A172 (cell line): ENCODE measurements around the gene ACTR2. TPM values are rescaled to one million over a fixed set of nuclear protein-coding genes. Genes with fewer than 3 reads are reported as not detected.

Experiments
- DNase-seq: peaks from one replicate; pipeline ENCODE4 v3.0.0-alpha.2; 2015; ENCODE audit warnings: low spot score
- total RNA-seq: library from RNA; depleted of rRNA; stranded (reverse); fragments of >200 nt; shearing (Covaris generic); gene quantifications from 2 replicates; pipeline ENCODE4 v1.2.3, GENCODE V29; 2014

The ACTR2 gene
- total RNA-seq, 1 experiment from 2014 or later, result 103 TPM

DNA sequence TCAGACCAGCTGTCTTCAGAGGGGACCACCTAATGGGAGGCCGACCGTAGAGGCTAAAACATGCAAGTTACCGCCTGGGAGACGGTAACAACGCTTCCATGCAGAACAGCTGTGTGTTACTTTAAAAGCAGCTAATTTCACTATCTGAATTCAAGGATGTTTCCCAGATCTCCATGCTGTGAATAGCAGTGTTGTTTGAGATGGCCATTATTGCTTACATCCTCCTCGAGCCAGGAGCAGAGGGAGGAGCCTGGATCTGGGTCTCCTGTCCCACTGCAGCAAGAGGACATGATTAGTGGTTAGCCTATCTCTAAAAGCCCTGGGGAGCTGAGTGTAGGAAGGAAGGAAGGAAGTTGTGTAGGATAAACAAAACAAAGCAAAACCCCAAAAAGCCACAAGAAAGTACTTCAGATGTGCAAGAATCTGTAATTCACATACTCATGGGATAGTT, 50.9 kb downstream of the ACTR2 start:
- DNase-seq, result peak; percentile 50

GRCh38 chr2:65279756-65280155, 52.1 kb downstream of the ACTR2 start:
- DNase-seq, result no peak

- no peak for DNase-seq
Measured at GRCh38 chr2:65281627-65282351, 54.2 kb downstream of the ACTR2 start.

DNA sequence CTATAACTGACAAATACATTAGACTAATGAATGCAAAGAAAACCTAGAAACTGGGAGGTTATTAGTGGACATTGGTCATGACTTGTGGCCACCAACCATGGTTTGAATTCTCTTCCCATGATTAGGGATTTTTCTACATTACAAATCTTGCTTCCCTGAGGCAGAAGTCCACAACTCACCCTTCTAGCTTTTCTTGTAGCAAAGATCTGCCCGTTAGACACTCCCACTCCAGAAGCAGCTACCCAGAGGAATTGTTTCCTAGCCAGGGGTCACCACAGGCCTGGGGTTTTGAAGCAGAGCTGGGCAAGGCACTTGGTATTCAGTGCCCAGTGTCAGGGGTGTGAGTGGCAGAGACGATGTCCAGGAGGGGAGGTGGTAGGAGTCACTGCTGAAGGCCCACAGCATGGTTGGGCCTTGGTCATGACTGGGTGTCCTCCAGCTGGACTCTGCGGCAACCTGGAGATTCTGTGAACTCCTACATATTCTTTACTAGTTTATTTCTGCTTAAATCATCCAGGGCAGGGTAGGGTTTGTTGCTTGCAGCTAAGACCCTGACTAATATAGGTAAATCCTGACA, 54.9 kb downstream of the ACTR2 start:
- no peak for DNase-seq

GRCh38 chr2:65287364-65287763, 59.7 kb downstream of the ACTR2 start:
- no peak for DNase-seq

DNA sequence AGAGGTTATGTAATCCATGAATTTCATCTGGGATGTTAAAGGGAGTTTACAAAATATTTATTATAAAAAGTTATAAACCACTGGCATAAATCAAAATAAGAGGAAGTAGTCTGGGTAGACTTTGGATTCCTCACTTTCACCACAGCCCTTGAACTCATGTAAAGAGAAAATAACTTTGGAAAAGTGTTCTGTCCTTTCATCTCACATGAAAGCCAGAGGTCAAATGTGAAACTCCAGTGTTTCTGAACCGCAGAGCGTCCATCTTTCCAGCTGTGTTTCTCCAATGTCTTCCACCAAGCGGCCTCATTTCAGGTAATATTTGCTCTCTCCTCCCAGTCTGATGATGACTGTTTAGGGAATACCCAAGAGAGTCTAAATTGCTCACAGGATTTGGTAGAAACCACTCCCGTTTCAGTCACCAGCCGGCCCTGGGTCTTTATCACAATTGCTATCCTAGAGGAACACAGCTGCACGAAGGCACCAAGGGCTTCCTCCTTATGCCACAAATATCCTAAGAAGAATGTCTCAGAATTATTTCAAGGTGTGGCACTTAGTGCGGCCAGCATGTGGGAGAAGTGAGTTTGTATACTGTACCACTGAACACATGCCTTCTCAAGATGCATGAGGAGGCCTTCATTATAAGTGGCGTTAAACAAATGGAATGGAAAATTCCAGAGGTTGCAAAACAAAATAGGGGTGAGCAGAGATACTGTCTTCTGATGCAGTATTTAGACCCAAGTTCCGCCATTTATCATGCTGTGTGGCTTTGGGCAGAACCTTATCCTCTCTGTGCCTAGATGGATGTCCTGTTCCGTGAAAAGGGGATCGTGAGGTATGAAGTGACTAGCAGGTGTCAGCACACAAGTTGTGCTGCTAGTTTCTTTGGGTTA, 63.8 kb downstream of the ACTR2 start:
- peak; percentile 57 for DNase-seq

DNA sequence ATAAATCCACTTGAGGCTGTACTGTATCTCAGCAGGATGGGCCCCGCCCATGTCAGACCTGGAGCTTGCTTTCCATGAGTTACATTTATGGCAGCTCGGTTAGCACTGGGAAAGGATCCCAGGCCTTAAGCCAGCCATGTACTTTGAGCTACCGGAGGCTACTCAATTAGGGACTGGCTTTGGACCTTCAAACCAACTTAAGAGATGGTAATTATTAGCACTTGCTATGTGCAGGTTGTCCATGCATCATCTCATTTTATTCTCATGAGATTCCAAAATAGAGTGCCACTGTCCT, 64.4 kb downstream of the ACTR2 start:
- DNase-seq, result peak; percentile 46

DNA sequence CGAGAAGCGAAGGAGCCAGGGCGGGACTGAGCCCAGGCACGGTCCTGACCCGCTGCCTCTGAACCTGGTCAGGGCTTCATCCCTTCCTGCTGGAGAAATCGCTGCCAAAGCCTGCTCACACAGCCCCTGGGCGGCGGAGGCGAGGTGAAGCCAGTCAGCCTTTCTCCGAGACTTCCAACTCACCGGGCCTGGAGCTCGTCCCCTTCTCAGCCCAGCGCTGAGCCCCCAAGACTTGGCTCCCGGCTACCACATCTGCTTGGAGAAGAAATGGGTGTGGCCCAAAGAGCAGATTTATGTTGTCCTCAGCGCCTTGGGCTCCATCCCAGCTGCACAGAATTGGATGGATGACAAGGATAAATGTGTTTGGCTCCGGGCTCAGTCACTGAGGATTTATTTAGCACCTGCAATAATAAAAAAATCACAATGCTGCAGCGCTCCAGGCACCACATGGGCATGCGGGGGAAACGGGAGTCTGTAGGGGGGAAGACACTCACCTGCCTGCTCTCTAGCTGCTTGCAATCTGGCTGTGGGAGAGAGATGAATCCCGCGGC, 64.9 kb downstream of the ACTR2 start:
- DNase-seq, result peak; percentile 68

DNA sequence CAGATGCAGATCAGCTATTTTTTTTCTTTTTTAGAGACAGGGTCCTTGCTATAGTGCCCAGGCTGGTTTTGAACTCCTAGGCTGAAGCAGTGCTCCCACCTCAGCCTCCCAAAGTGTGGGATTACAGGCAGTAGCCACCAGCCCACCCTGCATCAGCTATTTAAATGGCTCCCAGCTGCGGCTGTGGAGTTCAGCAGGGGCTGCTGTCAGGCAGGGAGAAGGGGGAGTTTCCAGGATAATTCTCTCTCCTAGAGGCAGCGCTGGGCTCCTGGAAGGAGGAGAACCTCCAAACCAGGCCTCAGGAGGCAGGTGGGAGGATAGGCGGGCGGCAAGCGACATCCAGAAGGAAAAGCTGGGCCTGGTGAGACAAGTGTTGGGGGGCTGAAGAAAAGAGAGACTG, 65.7 kb downstream of the ACTR2 start:
- no peak for DNase-seq

GRCh38 chr2:65294136-65294535, 66.5 kb downstream of the ACTR2 start:
- no peak for DNase-seq

DNA sequence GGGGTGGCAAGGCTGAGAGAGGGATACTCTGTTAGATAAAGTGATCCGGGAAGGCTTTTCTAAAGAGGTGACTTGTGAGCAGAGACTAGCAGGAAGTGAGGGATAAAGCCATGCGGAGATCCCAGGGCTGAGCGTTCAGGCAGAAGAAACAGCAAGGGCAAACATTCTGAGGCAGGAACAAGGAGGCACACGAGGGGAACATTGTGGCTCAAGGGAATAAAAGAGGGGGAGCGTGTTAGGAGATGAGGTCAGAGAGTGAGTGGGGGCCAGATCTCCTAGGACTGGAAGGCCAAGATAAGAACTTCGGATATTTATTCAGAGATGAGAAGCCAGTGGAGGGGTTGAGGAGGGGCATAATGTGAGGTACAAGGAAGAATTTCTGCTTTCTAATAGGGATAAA, 67.1 kb downstream of the ACTR2 start:
- no peak for DNase-seq

DNA sequence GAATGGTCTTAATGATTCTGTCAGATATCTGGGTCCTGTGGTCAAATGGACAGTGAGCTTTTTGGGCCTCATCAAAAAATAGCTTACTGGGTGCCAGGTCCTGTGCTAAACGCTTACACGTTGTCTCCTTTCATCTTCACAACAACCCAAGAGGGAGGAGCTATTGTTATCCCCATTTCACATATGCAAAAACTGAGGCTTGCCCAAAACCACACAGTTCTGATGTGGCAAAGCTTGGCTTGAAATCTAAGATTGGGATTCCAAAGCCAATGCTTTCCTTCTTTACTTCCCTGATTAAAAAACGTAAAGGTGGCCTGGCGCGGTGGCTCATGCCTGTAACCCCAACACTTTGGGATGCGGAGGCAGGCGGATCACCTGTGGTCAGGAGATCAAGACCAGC, 69.3 kb downstream of the ACTR2 start:
- no peak for DNase-seq

GRCh38 chr2:65297544-65297943, 69.9 kb downstream of the ACTR2 start:
- DNase-seq, result no peak

DNA sequence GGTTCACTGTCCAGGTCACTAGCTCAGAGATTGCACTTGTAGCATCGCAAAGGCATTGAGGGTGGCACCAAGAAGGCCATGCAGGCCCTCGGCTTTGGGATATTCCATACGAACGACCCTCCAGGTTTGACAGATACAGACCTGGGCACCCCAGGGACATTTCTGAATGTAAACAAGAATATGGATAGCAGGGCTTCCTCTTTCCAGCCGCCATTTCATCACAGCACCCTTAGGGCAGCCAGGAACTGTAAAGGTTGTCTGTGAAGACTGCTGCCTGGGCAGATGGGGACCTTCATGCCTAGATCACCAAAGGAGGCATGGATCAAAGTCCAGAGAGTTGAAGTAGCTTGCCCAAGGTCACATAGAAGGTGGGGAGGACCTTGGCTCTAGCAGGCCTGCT, 70.5 kb downstream of the ACTR2 start:
- no peak for DNase-seq

- DNase-seq, result peak; percentile 80
Measured at GRCh38 chr2:65299246-65299645, 71.6 kb downstream of the ACTR2 start.

DNA sequence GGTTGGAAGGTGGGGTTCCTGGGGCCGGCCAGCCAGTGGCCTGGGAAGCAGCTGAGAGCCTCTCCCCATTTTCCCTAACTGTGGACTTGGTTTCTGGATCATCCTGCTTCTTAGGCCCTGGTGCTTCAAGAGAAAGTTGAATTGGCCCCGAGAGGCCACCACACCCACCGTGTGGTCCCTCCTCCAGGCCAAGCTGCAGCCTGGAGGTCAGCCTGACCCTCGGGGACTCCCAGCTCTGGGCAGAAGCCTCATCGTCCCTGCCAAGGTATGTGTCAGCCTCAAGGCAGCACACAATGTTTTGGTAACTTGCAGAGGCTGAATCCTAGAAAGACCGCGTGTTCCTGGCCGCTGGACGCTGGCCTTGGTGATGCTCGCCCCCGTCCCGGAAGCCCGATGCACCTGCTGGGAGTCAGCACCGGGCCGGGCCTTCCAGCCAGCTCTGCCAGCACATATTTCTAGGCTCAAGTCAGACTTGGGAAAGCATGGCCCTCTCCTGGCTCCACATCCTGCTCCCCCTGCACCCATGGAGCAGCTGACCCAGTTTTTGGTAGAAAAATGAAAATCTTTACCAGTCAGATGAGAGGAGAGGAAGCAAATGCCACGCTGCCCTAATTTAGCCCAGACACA, 72.6 kb downstream of the ACTR2 start:
- DNase-seq, result peak; percentile 39

- peak; percentile 34 for DNase-seq
Measured at GRCh38 chr2:65300761-65301711, 73.4 kb downstream of the ACTR2 start.

GRCh38 chr2:65305934-65306333, 78.3 kb downstream of the ACTR2 start:
- DNase-seq, result no peak

DNA sequence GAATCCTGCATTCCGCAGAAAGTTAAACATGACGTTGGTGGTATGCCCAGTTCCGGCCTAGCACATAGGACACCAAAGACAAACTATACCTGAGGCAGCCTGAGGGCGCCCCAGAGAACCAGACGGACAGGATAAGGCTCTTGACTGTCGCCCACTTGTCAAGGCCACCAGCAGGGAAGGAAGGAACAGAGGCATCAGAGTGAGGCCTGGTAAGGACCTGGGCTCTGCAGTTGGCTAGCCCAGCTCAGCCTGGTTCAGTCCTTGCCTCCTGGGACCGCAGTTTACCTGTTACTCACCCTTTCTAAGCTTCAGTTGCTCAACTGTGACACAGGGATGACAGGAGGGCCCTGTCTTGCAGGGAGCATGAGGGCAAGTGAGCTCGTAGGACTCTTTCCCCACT, 82.1 kb downstream of the ACTR2 start:
- no peak for DNase-seq

GRCh38 chr2:65311049-65311448, 83.4 kb downstream of the ACTR2 start:
- DNase-seq, result no peak

DNA sequence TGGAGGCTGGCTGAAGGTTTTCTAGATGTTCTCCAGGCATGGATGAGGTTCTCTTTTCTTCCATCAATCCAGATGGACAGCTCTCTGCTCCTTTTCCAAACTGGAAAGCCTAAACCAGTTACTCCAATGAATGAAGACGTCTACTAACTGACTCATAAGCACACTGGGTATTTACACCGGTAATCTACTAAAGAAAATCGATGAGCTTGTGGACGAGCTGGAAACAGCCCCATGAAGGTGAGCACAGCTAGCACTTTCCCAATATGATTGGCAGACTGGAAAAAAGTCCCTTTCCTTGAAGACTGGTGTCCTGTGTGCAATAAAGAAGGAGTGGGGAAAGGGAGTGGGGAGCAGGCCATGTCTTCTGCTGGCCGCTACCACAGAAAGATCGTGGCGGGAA, 84.0 kb downstream of the ACTR2 start:
- DNase-seq, result no peak
